Endometrium (tissue), 2 donors: ENCODE data around the gene WAS.
"Not testable (repeated sequence)": the region's sequence is repeated elsewhere in the genome, so short reads cannot be mapped to it uniquely, and the experiment has no call there.

ENCODE experiments used
- FAIRE-seq: peaks from 2 replicates; lab custom pipeline; 2012; peaks lifted over from hg19 to GRCh38; lab: Jason Lieb, UNC
- donor health status: control.
- donor health status: control.

WAS gene

GRCh38 chrX:48685416-48685815 lies 1.8 kb downstream of the WAS start:
- no peak for FAIRE-seq

GRCh38 chrX:48688531-48689150 lies 5.0 kb downstream of the WAS start:
- no peak for FAIRE-seq

- no peak for FAIRE-seq
These were observed 5.8 kb downstream of the WAS start for GRCh38 chrX:48689208-48689920.

GRCh38 chrX:48691746-48692145 lies 8.1 kb downstream of the WAS start:
- not testable (repeated sequence) for FAIRE-seq

- FAIRE-seq = no peak
These were observed 11.4 kb downstream of the WAS start for GRCh38 chrX:48694776-48695533.

- FAIRE-seq = no peak
These were observed 11.9 kb downstream of the WAS start for GRCh38 chrX:48695534-48695896.

GRCh38 chrX:48695925-48696300 lies 12.3 kb downstream of the WAS start:
- FAIRE-seq = no peak

GRCh38 chrX:48696301-48696908 lies 12.8 kb downstream of the WAS start, which contains the start of gene SUV39H1:
TSS of gene SUV39H1 (plus strand) at chrX:48696734. CDS start at chrX:48696785, 51 bp downstream.
- no peak for FAIRE-seq

- FAIRE-seq = no peak
These were observed 13.5 kb downstream of the WAS start for GRCh38 chrX:48696909-48697727.

- FAIRE-seq = no peak
These were observed 14.7 kb downstream of the WAS start for GRCh38 chrX:48698306-48698705.

GRCh38 chrX:48700246-48700645 lies 16.6 kb downstream of the WAS start:
- FAIRE-seq = no peak

- no peak for FAIRE-seq
These were observed 17.5 kb downstream of the WAS start for GRCh38 chrX:48700951-48701653.

- FAIRE-seq = no peak
These were observed 18.4 kb downstream of the WAS start for GRCh38 chrX:48702032-48702431.

- no peak for FAIRE-seq
These were observed 19.1 kb downstream of the WAS start for GRCh38 chrX:48702716-48703115.

GRCh38 chrX:48703228-48703627 lies 19.6 kb downstream of the WAS start:
- no peak for FAIRE-seq

GRCh38 chrX:48703642-48704481 lies 20.3 kb downstream of the WAS start:
- FAIRE-seq = no peak

- no peak for FAIRE-seq
These were observed 22.3 kb downstream of the WAS start for GRCh38 chrX:48705871-48706270.

GRCh38 chrX:48709522-48710112 lies 26.0 kb downstream of the WAS start:
- FAIRE-seq = no peak

- no peak for FAIRE-seq
These were observed 27.7 kb downstream of the WAS start for GRCh38 chrX:48711162-48711928.
